Astrocyte of the spinal cord (primary cell): ENCODE data around the gene ZNF296.

Experiments used
- DNase-seq: peaks from one replicate; pipeline ENCODE4 v3.0.0; 2011; ENCODE audit warnings: low read depth, low spot score
- H3K4me3 ChIP-seq: 2 replicates; pipeline ENCODE4 v1.5.1; 2011; ENCODE audit warnings: low read depth, mild to moderate bottlenecking, low read length, moderate library complexity
- in situ Hi-C: cut with HindIII; loops from 2 replicates; pipeline ENCODE4 v1.10.0; 2017; ENCODE audit warnings: low sequenced_read_pairs
- TF ChIP-seq, protein P1 (sequence below): IDR thresholded peaks from 2 replicates; pipeline ENCODE4 v1.5.1; 2012; ENCODE audit warnings: low read depth, mild to moderate bottlenecking, low read length, inconsistent platforms

Gene ZNF296

GRCh38 chr19:45051929-45052579 lies 24.2 kb downstream of the ZNF296 start:
- TF ChIP-seq, protein P1, sequence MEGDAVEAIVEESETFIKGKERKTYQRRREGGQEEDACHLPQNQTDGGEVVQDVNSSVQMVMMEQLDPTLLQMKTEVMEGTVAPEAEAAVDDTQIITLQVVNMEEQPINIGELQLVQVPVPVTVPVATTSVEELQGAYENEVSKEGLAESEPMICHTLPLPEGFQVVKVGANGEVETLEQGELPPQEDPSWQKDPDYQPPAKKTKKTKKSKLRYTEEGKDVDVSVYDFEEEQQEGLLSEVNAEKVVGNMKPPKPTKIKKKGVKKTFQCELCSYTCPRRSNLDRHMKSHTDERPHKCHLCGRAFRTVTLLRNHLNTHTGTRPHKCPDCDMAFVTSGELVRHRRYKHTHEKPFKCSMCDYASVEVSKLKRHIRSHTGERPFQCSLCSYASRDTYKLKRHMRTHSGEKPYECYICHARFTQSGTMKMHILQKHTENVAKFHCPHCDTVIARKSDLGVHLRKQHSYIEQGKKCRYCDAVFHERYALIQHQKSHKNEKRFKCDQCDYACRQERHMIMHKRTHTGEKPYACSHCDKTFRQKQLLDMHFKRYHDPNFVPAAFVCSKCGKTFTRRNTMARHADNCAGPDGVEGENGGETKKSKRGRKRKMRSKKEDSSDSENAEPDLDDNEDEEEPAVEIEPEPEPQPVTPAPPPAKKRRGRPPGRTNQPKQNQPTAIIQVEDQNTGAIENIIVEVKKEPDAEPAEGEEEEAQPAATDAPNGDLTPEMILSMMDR, result no peak
- no peak for DNase-seq
- in situ Hi-C loops, result no loop called here

DNA sequence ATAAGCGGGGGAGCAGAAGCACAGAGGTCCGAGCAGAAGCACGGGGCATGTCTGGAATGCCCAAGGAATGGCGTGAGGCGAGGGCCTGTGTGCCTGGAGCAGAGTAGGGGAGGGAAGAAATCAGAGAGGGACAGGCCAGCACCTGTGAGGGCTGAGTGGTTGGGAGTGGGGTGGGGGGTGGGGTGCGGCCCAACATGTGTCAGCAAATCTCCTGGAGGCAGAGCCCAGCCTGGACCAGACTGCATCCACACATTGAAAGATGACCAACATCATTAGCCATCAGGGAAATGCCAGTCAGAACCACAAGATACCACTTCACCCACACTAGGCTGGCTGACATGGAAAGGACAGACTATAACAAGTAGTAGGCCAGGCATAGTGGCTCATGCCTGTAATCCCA lies 26.2 kb downstream of the ZNF296 start:
- in situ Hi-C loops, result no loop called here
- DNase-seq, result no peak
- TF ChIP-seq, protein P1, result no peak
- H3K4me3 ChIP-seq, result no peak overlapping the region

More at GRCh38 chr19:45051929-45052579, 24.2 kb downstream of the ZNF296 start:
- no peak overlapping the region for H3K4me3 ChIP-seq

DNA sequence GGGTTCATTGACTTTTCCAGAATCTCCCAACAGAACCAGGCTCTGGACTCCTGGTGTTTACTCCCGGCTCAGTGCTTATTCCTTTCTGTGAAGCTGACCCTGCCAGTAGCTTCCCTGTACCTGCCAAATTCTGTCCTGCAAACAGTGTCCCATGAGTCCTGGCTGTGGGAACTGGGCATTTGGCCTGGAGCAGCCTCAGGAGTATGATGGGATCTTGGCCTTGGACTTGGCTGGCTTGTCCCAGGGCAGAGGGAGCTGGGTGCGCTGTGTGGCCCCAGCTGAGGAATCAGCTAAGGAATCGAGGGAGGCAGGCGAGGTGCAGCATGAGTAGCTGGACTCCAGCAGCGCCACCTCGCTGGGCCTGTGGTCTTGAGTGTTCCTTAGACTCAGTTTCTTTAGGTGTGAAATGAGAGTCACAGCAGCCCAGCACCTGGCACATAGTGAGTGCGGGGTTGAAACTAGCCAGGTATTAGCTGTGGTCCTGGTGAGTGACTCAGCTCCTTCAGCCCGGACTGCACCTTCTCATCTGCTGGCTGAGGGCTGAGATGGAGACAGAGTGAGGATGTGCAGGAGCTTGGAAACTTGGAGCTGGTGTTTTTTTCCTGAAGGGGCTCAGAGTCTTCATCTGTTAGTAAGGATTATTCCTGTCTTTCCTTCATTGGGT lies 27.1 kb downstream of the ZNF296 start:
- TF ChIP-seq, protein P1, result no peak
- DNase-seq, result no peak
- H3K4me3 ChIP-seq, result no peak overlapping the region
- in situ Hi-C loops, result no loop called here

DNA sequence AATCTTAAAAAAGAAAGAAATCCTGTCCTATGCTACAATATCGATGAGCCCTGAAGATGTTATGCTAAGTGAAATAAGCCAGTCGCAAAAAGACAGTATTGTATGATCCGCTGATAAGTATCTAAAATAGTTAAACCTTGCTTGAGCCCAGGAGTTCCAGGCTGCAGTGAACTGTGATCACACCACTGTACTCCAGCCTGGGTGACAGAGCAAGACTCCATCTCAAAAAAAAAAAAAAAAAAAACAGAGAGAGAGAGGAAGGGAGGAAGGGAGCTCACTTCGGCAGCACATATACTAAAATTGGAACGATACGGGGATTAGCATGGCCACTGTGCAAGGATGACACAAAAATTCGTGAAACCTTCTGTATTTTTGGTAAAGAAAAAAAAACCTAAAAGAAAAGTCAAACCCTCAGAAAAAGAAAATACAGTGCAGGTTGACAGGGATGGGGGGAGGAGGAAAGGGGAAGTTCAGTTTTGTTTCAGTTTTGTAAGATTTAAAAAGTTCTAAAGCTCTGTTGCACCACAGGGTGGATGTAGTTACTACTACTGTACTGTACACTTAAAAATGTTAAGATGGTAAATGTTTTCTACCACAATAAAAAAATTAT lies 29.0 kb downstream of the ZNF296 start:
- in situ Hi-C loops, result no loop called here
- H3K4me3 ChIP-seq, result no peak overlapping the region
- DNase-seq, result no peak
- TF ChIP-seq, protein P1, result no peak

DNA sequence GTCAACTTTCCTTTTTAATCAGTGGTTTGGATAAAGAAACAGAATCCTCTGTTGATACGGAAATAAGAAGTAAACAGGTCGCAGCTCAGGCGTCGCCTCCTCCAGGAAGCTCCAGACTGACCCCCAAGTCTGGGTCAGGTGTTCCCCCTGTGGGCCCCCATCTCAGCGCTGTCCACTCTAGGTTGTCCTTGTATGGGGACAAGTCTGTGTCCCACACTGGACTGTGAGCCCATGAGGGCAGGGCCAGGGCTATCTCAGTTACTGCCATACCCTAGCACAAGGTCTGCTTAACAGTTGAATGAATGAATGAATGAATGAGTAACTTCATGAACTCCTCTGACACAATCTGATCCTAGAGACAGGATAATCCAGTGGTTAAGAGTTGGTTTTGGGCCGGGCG lies 29.9 kb downstream of the ZNF296 start:
- in situ Hi-C loops, result no loop called here
- H3K4me3 ChIP-seq, result no peak overlapping the region
- no peak for DNase-seq
- TF ChIP-seq, protein P1, result no peak

DNA sequence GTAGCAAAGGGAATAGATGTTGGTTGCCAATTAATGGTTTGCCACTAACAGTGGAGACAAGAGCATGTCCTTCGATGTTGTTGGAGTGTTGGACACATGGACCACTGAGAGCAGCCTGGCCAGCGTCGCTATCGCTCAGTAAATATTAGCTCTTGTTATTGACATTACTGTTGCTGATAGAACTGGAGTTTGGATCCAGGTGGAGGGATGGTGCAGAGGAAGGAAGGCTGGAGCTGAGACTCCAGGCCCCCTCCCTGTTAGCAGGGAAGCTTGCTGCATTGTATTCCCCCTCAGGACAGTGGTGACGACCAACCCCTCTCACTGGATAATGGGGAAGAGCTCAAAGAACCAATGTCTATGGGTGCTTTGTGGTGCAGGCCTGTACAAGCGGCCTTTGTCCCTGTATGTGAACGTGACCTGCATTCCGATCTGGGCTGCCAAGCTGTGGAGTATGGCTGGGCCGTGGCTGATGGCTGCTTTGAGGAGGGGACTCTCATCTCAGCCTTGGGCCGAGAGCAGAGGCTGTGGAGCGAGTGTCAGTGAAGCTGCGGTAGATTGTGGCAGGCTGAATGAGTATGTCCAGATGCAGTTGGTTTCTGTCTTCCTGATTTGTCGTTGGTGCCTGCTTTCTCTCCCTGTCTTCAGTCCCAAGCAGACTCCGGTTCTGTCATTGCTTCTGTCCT lies 30.5 kb downstream of the ZNF296 start:
- TF ChIP-seq, protein P1, result no peak
- in situ Hi-C loops, result no loop called here
- H3K4me3 ChIP-seq, result no peak overlapping the region
- DNase-seq, result no peak
